A549 (cell line): Measurements from ENCODE around the gene LPAR6. TPM values are rescaled to one million over a fixed set of nuclear protein-coding genes. Genes with fewer than 3 reads are reported as not detected.

Experiments used
- ATAC-seq, 2 experiments: fragments of 200-7000 bp in 1 of 2; fragments of >200 bp in 1 of 2; cut with Nextera tagmentation in 1 of 2; cut with Tn5 transposase in 1 of 2; 3 replicates each; pipeline versions ENCODE4 v1.8.0 to v1.9.1; 2018 to 2020; ENCODE audit warnings: mild to moderate bottlenecking in 1 of 2, moderate library complexity in 1 of 2
- CTCF ChIA-PET: fragments of 300-600 bp; sonication (Branson Sonifier 250); formaldehyde crosslinking; extraction: SDS; loops from one replicate; lab custom pipeline; 2021; ENCODE audit warnings: antibody characterized with exemption, inconsistent platforms; lab: Yijun Ruan, JAX
- POLR2A ChIA-PET: fragments of 350-600 bp; formaldehyde crosslinking; extraction: SDS; loops from one replicate; lab custom pipeline; 2021; ENCODE audit warnings: antibody characterized with exemption, inconsistent platforms; lab: Yijun Ruan, JAX
- DNase-seq, 2 experiments: peaks; one replicate each; pipeline versions ENCODE4 v3.0.0 to v3.0.0-alpha.2; 2011 to 2016; ENCODE audit warnings: low read depth in 1 of 2, low spot score in 1 of 2
- FAIRE-seq: peaks from 2 replicates; lab custom pipeline; 2011; peaks lifted over from hg19 to GRCh38; lab: Jason Lieb, UNC
- H3K27ac ChIP-seq, 2 experiments: fragments of >200 bp; sonication (Bioruptor Twin); formaldehyde crosslinking; 3 replicates each; pipeline ENCODE4 v1.5.1; 2016 to 2017
- H3K4me1 ChIP-seq: fragments of >200 bp; sonication (Bioruptor Twin); formaldehyde crosslinking; 3 replicates; pipeline ENCODE4 v1.6.1; 2016
- H3K4me2 ChIP-seq: fragments of >200 bp; sonication (Bioruptor Twin); formaldehyde crosslinking; 3 replicates; pipeline ENCODE4 v1.6.1; 2016
- H3K4me3 ChIP-seq: fragments of >200 bp; sonication (Bioruptor Twin); formaldehyde crosslinking; 3 replicates; pipeline ENCODE4 v1.5.1; 2016
- H3K9me3 ChIP-seq: fragments of >200 bp; sonication (Bioruptor Twin); formaldehyde crosslinking; 3 replicates; pipeline ENCODE4 v1.6.1; 2016
- CBX2 ChIP-seq: fragments of 200-600 bp; sonication (generic); IDR thresholded peaks from 2 replicates; pipeline ENCODE4 v1.6.1; 2016; ENCODE audit warnings: low read depth, mild to moderate bottlenecking, borderline replicate concordance
- CHD4 ChIP-seq: fragments of 200-600 bp; sonication (generic); IDR thresholded peaks from 2 replicates; pipeline ENCODE4 v1.6.1; 2016; ENCODE audit warnings: antibody characterized with exemption, mild to moderate bottlenecking, borderline replicate concordance
- EHMT2 ChIP-seq: fragments of 200-600 bp; sonication (generic); IDR thresholded peaks from 2 replicates; pipeline ENCODE4 v1.6.1; 2016; ENCODE audit warnings: antibody characterized with exemption, low read depth, mild to moderate bottlenecking, moderate library complexity
- FOXS1 ChIP-seq: fragments of 250-450 bp; sonication (Bioruptor Pico); IDR thresholded peaks from 2 replicates; pipeline ENCODE4 v1.5.0; 2020; ENCODE audit warnings: mild to moderate bottlenecking, moderate library complexity
- HDAC2 ChIP-seq: fragments of 200-600 bp; sonication (generic); IDR thresholded peaks from 2 replicates; pipeline ENCODE4 v1.6.1; 2016
- HOXB5 ChIP-seq: fragments of 250-450 bp; sonication (Bioruptor Pico); IDR thresholded peaks from 2 replicates; pipeline ENCODE4 v1.5.0; 2020; ENCODE audit warnings: mild to moderate bottlenecking, moderate library complexity
- KDM5A ChIP-seq: fragments of 200-600 bp; sonication (generic); IDR thresholded peaks from 2 replicates; pipeline ENCODE4 v1.6.1; 2016; ENCODE audit warnings: antibody characterized with exemption, mild to moderate bottlenecking
- MAZ ChIP-seq: fragments of 150-350 bp; IDR thresholded peaks from 2 replicates; pipeline ENCODE4 v1.6.1; 2014; ENCODE audit warnings: antibody characterized with exemption, low read depth, low read length, borderline replicate concordance
- NFE2L2 ChIP-seq: fragments of 150-350 bp; conservative IDR thresholded peaks from 2 replicates; pipeline ENCODE4 v1.6.1; 2014; ENCODE audit warnings: low read length
- RARB ChIP-seq: fragments of 250-450 bp; sonication (Bioruptor Pico); IDR thresholded peaks from 2 replicates; pipeline ENCODE4 v1.8.0; 2021; ENCODE audit warnings: mild to moderate bottlenecking, moderate library complexity
- REST ChIP-seq: fragments of 200-600 bp; sonication (generic); IDR thresholded peaks from 2 replicates; pipeline ENCODE4 v1.6.1; 2016; ENCODE audit warnings: antibody characterized with exemption, mild to moderate bottlenecking, moderate library complexity
- RFX5 ChIP-seq: fragments of 450-650 bp; IDR thresholded peaks from 2 replicates; pipeline ENCODE4 v1.7.1; 2014; ENCODE audit warnings: antibody characterized with exemption, mild to moderate bottlenecking, moderate library complexity
- USF2 ChIP-seq: fragments of 450-650 bp; IDR thresholded peaks from 2 replicates; pipeline ENCODE4 v1.6.1; 2014; ENCODE audit warnings: antibody characterized with exemption
- ZFP36 ChIP-seq: fragments of 450-650 bp; IDR thresholded peaks from 2 replicates; pipeline ENCODE4 v1.6.1; 2014; ENCODE audit warnings: borderline replicate concordance; ENCODE audit not compliant: partially characterized antibody
- ZNF302 ChIP-seq: fragments of 250-450 bp; sonication (Bioruptor Pico); IDR thresholded peaks from 2 replicates; pipeline ENCODE4 v1.9.0; 2021; ENCODE audit warnings: inconsistent platforms, mild to moderate bottlenecking, moderate library complexity
- ZSCAN20 ChIP-seq: fragments of 250-450 bp; sonication (Bioruptor Pico); IDR thresholded peaks from 2 replicates; pipeline ENCODE4 v1.8.0; 2022; ENCODE audit warnings: mild to moderate bottlenecking, moderate library complexity
- WGBS: methylation state at CpG from one replicate; pipeline ENCODE4 v1.1.6; 2017; ENCODE audit errors: missing lambda C conversion rate; 5-methylcytosine and 5-hydroxymethylcytosine counted together
- polyA plus RNA-seq, 4 experiments: library from polyadenylated mRNA; depleted of rRNA in 3 of 4; stranded (reverse); fragments of >200 nt; fragmentation: RNase III in 1 of 4; extraction: RNeasy Plus Mini Kit Qiagen cat#74134 plus additional on column Dnase treatment in 1 of 4; gene quantifications; 2 replicates in 3 of 4; 3 replicates in 1 of 4; pipeline ENCODE4 v1.2.3, GENCODE V29; 2011 to 2017
- TF ChIP-seq, protein P1 (sequence below): IDR thresholded peaks from 2 replicates; pipeline ENCODE4 v1.6.1; 2012
- TF ChIP-seq, protein P2 (sequence below): fragments of 250-450 bp; sonication (Bioruptor Pico); IDR thresholded peaks from 2 replicates; pipeline ENCODE4 v1.5.0; 2021; ENCODE audit warnings: mild to moderate bottlenecking, moderate library complexity, borderline replicate concordance

The LPAR6 gene
- polyA plus RNA-seq, 2 of the 4 experiments (the other 2 are of a cell fraction): 2.0 to 6.0 TPM

GRCh38 chr13:48398450-48399095 lies 14.3 kb downstream of the LPAR6 start:
- no peak for ATAC-seq
- peak overlapping the region; percentile 50 for H3K4me2 ChIP-seq
- DNase-seq: no peak
- POLR2A ChIA-PET: no interaction called here
- no peak for FAIRE-seq
- H3K27ac ChIP-seq: no peak overlapping the region
- TF ChIP-seq ZFP36: no peak
- TF ChIP-seq HOXB5 (CRISPR knock-in tag): no peak
- TF ChIP-seq, protein P1, sequence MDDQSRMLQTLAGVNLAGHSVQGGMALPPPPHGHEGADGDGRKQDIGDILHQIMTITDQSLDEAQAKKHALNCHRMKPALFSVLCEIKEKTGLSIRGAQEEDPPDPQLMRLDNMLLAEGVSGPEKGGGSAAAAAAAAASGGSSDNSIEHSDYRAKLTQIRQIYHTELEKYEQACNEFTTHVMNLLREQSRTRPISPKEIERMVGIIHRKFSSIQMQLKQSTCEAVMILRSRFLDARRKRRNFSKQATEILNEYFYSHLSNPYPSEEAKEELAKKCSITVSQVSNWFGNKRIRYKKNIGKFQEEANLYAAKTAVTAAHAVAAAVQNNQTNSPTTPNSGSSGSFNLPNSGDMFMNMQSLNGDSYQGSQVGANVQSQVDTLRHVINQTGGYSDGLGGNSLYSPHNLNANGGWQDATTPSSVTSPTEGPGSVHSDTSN: no peak
- no peak for TF ChIP-seq USF2
- TF ChIP-seq RARB (CRISPR knock-in tag): no peak
- TF ChIP-seq ZSCAN20 (CRISPR knock-in tag): no peak
- TF ChIP-seq FOXS1 (CRISPR knock-in tag): no peak
- TF ChIP-seq REST: no peak
- TF ChIP-seq HDAC2: no peak
- TF ChIP-seq NFE2L2: no peak
- TF ChIP-seq, protein P2, sequence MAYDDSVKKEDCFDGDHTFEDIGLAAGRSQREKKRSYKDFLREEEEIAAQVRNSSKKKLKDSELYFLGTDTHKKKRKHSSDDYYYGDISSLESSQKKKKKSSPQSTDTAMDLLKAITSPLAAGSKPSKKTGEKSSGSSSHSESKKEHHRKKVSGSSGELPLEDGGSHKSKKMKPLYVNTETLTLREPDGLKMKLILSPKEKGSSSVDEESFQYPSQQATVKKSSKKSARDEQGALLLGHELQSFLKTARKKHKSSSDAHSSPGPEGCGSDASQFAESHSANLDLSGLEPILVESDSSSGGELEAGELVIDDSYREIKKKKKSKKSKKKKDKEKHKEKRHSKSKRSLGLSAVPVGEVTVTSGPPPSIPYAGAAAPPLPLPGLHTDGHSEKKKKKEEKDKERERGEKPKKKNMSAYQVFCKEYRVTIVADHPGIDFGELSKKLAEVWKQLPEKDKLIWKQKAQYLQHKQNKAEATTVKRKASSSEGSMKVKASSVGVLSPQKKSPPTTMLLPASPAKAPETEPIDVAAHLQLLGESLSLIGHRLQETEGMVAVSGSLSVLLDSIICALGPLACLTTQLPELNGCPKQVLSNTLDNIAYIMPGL (CRISPR knock-in tag): no peak
- no peak for TF ChIP-seq KDM5A
- peaks cover 7% of the 10 kb centered on the region; the same call in 2 of the 3 replicates for H3K9me3 ChIP-seq
- peaks cover 39% of the 10 kb centered on the region for H3K4me1 ChIP-seq
- CTCF ChIA-PET: no interaction called here
- H3K4me3 ChIP-seq: no peak overlapping the region

- WGBS: 27% methylated on average over 1 of the region's 1 CpG
- TF ChIP-seq ZNF302: no peak
- no peak for TF ChIP-seq RFX5
- no peak for TF ChIP-seq CHD4
- TF ChIP-seq MAZ: no peak
- TF ChIP-seq CBX2: no peak
- TF ChIP-seq EHMT2: no peak
- H3K4me2 ChIP-seq: peak overlapping the region; percentile 50; the same call in 2 of the 3 replicates
- no peak overlapping the region for H3K27ac ChIP-seq
- ATAC-seq (no peak), FAIRE-seq (no peak), DNase-seq (no peak)
- no peak overlapping the region for H3K4me3 ChIP-seq
- POLR2A ChIA-PET: no interaction called here
- CTCF ChIA-PET: no interaction called here
- H3K9me3 ChIP-seq: peaks cover 7% of the 10 kb centered on the region; the same call in 2 of the 3 replicates
- peaks cover 39% of the 10 kb centered on the region for H3K4me1 ChIP-seq
These were observed 15.2 kb downstream of the LPAR6 start for GRCh38 chr13:48397744-48398143.
